NCI-H1105 treated with DMSO at 0.1 percent for 48 hours (cell line): ENCODE data around the gene CARS2.
"Not testable (repeated sequence)": the region's sequence is repeated elsewhere in the genome, so short reads cannot be mapped to it uniquely, and the experiment has no call there.

ENCODE experiments used
- DNase-seq: peaks from one replicate; lab custom pipeline; 2025; lab: John Stamatoyannopoulos, UW

CARS2 gene

GRCh38 chr13:110637747-110638146, 68.2 kb downstream of the CARS2 start:
- no peak for DNase-seq

- no peak for DNase-seq
Observed at GRCh38 chr13:110637275-110637674, 68.6 kb downstream of the CARS2 start.

GRCh38 chr13:110636701-110637201, 69.2 kb downstream of the CARS2 start:
- DNase-seq: peak; percentile 17

- no peak for DNase-seq
Observed at GRCh38 chr13:110636053-110636475, 69.9 kb downstream of the CARS2 start.

- DNase-seq: no peak
Observed at GRCh38 chr13:110635405-110636002, 70.4 kb downstream of the CARS2 start.

GRCh38 chr13:110634558-110634957, 71.4 kb downstream of the CARS2 start:
- DNase-seq: no peak

- DNase-seq: no peak
Observed at GRCh38 chr13:110633776-110634175, 72.1 kb downstream of the CARS2 start.

- DNase-seq: not testable (repeated sequence)
Observed at GRCh38 chr13:110632255-110632654, 73.7 kb downstream of the CARS2 start.

- DNase-seq: no peak
Observed at GRCh38 chr13:110630566-110631119, 75.3 kb downstream of the CARS2 start.

- DNase-seq: no peak
Observed at GRCh38 chr13:110629735-110630134, 76.2 kb downstream of the CARS2 start.

- no peak for DNase-seq
Observed at GRCh38 chr13:110628952-110629701, 76.8 kb downstream of the CARS2 start.

- no peak for DNase-seq
Observed at GRCh38 chr13:110628477-110628793, 77.5 kb downstream of the CARS2 start.

- no peak for DNase-seq
Observed at GRCh38 chr13:110627761-110628476, 78.0 kb downstream of the CARS2 start.

GRCh38 chr13:110627351-110627750, 78.6 kb downstream of the CARS2 start:
- no peak for DNase-seq

- DNase-seq: no peak
Observed at GRCh38 chr13:110626521-110626920, 79.4 kb downstream of the CARS2 start.

GRCh38 chr13:110625771-110626321, 80.1 kb downstream of the CARS2 start:
- no peak for DNase-seq

- DNase-seq: no peak
Observed at GRCh38 chr13:110624766-110625756, 80.9 kb downstream of the CARS2 start.

GRCh38 chr13:110620596-110620995, 85.3 kb downstream of the CARS2 start:
- no peak for DNase-seq

GRCh38 chr13:110618780-110619179, 87.1 kb downstream of the CARS2 start:
- DNase-seq: no peak

- DNase-seq: no peak
Observed at GRCh38 chr13:110618167-110618566, 87.7 kb downstream of the CARS2 start.
